Spleen (tissue), 7 donors: Measurements from ENCODE around the gene DUSP22.

Experiments
- POLR2AphosphoS5 ChIP-seq, 3 donors: sonication (generic); formaldehyde crosslinking; IDR thresholded peaks; one replicate each; pipeline ENCODE4 v1.5.1; 2017; ENCODE audit warnings: antibody characterized with exemption in 3 of 3
- TF ChIP-seq, protein P1 (sequence below), 11 experiments: fragments of 200-600 bp in 7 of 11; fragments of 450-650 bp in 4 of 11; sonication (generic) in 4 of 11; IDR thresholded peaks in 8 of 11; conservative IDR thresholded peaks in 3 of 11; 1 replicate in 7 of 11; 2 replicates in 4 of 11; pipeline versions ENCODE4 v1.4.0 to v1.8.0; 2016 to 2021; ENCODE audit warnings: antibody characterized with exemption in 11 of 11, inconsistent platforms in 4 of 11, mild to moderate bottlenecking in 1 of 11
- donor health status: DM: no; HTN: no; CAD: no; lungs with moderate emphysema.
- donor health status: DM: no; HTN: no; CAD: no.
- donor health status: DM: no; HTN: no; CAD: no.

DNA sequence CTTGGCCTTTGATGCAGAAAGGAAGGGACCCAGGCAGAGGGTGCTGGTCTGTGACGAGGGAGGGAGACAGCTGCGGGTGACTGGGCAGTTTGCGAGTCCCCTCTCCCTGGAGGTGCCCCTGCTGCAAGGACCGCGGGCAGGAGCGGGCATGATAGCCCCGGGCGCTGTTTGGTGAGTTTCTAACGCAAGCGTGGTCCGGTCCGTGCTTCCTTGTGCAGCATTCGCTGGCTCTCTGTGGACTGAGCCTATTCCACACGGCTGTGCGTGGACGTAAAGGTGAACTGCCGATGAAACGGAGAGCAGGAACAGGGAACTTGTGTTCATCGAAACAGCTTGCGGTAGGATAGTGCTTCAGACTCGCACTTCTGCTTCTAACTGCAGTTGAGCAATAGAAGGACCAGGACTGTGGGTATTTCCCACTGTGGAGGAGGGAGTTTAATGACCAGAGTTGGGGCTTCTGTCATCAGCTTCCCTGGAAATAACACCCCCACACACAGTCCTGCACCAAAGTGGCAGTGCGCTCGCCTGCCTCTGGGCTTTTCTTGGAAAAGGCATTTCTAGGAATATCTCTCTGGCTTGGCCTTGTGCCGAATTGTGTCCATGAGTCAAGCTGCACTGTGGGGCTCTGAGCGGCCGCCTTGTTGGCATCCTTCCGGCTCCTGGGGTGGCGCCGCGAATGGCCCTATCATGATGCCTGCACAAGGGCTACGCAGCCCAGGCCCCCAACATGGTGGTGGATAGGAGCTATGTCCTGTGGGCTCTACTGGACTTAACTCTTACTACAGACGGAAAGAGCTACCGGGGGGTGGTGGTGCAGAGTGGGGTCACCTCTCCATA is 48.9 kb downstream of the DUSP22 start:
- TF ChIP-seq, protein P1, sequence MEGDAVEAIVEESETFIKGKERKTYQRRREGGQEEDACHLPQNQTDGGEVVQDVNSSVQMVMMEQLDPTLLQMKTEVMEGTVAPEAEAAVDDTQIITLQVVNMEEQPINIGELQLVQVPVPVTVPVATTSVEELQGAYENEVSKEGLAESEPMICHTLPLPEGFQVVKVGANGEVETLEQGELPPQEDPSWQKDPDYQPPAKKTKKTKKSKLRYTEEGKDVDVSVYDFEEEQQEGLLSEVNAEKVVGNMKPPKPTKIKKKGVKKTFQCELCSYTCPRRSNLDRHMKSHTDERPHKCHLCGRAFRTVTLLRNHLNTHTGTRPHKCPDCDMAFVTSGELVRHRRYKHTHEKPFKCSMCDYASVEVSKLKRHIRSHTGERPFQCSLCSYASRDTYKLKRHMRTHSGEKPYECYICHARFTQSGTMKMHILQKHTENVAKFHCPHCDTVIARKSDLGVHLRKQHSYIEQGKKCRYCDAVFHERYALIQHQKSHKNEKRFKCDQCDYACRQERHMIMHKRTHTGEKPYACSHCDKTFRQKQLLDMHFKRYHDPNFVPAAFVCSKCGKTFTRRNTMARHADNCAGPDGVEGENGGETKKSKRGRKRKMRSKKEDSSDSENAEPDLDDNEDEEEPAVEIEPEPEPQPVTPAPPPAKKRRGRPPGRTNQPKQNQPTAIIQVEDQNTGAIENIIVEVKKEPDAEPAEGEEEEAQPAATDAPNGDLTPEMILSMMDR (IDR thresholded peaks at IDR 0.05 in 8 of 11, conservative IDR thresholded peaks at IDR 0.05 in 3 of 11), result no peak
- TF ChIP-seq POLR2AphosphoS5 (IDR thresholded peaks at IDR 0.05), result peak; percentile 54 to 72 (median 67)
